SK-N-SH treated with all-trans-retinoic acid at 6 μM for 48 hours (cell line): Measurements from ENCODE around the gene ITGBL1.

Experiments used
- ATAC-seq: fragments of 200-7000 bp; cut with Tn5 transposase; 3 replicates; pipeline ENCODE4 v1.9.1; 2020; ENCODE audit warnings: mild to moderate bottlenecking, moderate library complexity
- ARNTL ChIP-seq: fragments of 450-650 bp; formaldehyde crosslinking; IDR thresholded peaks from 2 replicates; pipeline ENCODE4 v1.5.0; 2020; ENCODE audit warnings: low read depth, mild to moderate bottlenecking, moderate library complexity, borderline replicate concordance
- BACH2 ChIP-seq: fragments of 250-450 bp; sonication (Bioruptor Pico); IDR thresholded peaks from 2 replicates; pipeline ENCODE4 v1.9.0; 2021; ENCODE audit warnings: mild to moderate bottlenecking, borderline replicate concordance
- CSDC2 ChIP-seq: fragments of 250-450 bp; sonication (Bioruptor Pico); IDR thresholded peaks from 2 replicates; pipeline ENCODE4 v1.5.0; 2020; ENCODE audit warnings: mild to moderate bottlenecking, moderate library complexity
- CSRNP3 ChIP-seq: fragments of 250-450 bp; sonication (Bioruptor Pico); IDR thresholded peaks from 2 replicates; pipeline ENCODE4 v1.5.1; 2021; ENCODE audit warnings: mild to moderate bottlenecking, moderate library complexity
- ESRRG ChIP-seq: fragments of 250-450 bp; sonication (Bioruptor Pico); IDR thresholded peaks from 2 replicates; pipeline ENCODE4 v1.6.1; 2021; ENCODE audit warnings: mild to moderate bottlenecking
- GLIS3 ChIP-seq: fragments of 250-450 bp; sonication (Bioruptor Pico); IDR thresholded peaks from 2 replicates; pipeline ENCODE4 v1.5.0; 2020; ENCODE audit warnings: mild to moderate bottlenecking, moderate library complexity
- ISL1 ChIP-seq: fragments of 250-450 bp; sonication (Bioruptor Pico); IDR thresholded peaks from 2 replicates; pipeline ENCODE4 v2.1.2; 2022; ENCODE audit warnings: mild to moderate bottlenecking, moderate library complexity
- OSR1 ChIP-seq: fragments of 250-450 bp; sonication (Bioruptor Pico); IDR thresholded peaks from 2 replicates; pipeline ENCODE4 v1.8.0; 2022; ENCODE audit warnings: moderate library complexity, mild to moderate bottlenecking, inconsistent platforms
- PATZ1 ChIP-seq: fragments of 250-450 bp; sonication (Bioruptor Pico); IDR thresholded peaks from 2 replicates; pipeline ENCODE4 v1.8.0; 2020; ENCODE audit warnings: mild to moderate bottlenecking, moderate library complexity, borderline replicate concordance
- POU6F1 ChIP-seq: fragments of 250-450 bp; sonication (Bioruptor Pico); IDR thresholded peaks from 2 replicates; pipeline ENCODE4 v1.8.0; 2021; ENCODE audit warnings: low read depth, mild to moderate bottlenecking, moderate library complexity, borderline replicate concordance
- PPARA ChIP-seq: fragments of 250-450 bp; sonication (Bioruptor Pico); IDR thresholded peaks from 2 replicates; pipeline ENCODE4 v1.5.0; 2020; ENCODE audit warnings: mild to moderate bottlenecking, borderline replicate concordance
- RARB ChIP-seq: fragments of 250-450 bp; sonication (Bioruptor Pico); IDR thresholded peaks from 2 replicates; pipeline ENCODE4 v1.8.0; 2021; ENCODE audit warnings: mild to moderate bottlenecking, moderate library complexity
- SNAI2 ChIP-seq: fragments of 250-450 bp; sonication (Bioruptor Pico); IDR thresholded peaks from 2 replicates; pipeline ENCODE4 v1.5.0; 2020; ENCODE audit warnings: mild to moderate bottlenecking, moderate library complexity
- TCF4 ChIP-seq: fragments of 250-450 bp; sonication (Bioruptor Pico); IDR thresholded peaks from 2 replicates; pipeline ENCODE4 v1.8.0; 2021; ENCODE audit warnings: mild to moderate bottlenecking, moderate library complexity, borderline replicate concordance
- TOX ChIP-seq: fragments of 250-450 bp; sonication (Bioruptor Pico); IDR thresholded peaks from 2 replicates; pipeline ENCODE4 v1.8.0; 2021; ENCODE audit warnings: mild to moderate bottlenecking, moderate library complexity, borderline replicate concordance
- TSHZ2 ChIP-seq: fragments of 250-450 bp; sonication (Bioruptor Pico); IDR thresholded peaks from 2 replicates; pipeline ENCODE4 v1.5.0; 2020; ENCODE audit warnings: mild to moderate bottlenecking, moderate library complexity
- ZC3H10 ChIP-seq: fragments of 250-450 bp; sonication (Bioruptor Pico); IDR thresholded peaks from 2 replicates; pipeline ENCODE4 v1.5.1; 2021; ENCODE audit warnings: mild to moderate bottlenecking, moderate library complexity
- ZFP3 ChIP-seq: fragments of 250-450 bp; sonication (Bioruptor Pico); IDR thresholded peaks from 2 replicates; pipeline ENCODE4 v1.5.0; 2020; ENCODE audit warnings: mild to moderate bottlenecking, moderate library complexity
- ZFP30 ChIP-seq: fragments of 450-650 bp; formaldehyde crosslinking; IDR thresholded peaks from 2 replicates; pipeline ENCODE4 v1.5.0; 2022; ENCODE audit warnings: mild to moderate bottlenecking, moderate library complexity
- ZNF565 ChIP-seq: fragments of 450-650 bp; formaldehyde crosslinking; conservative IDR thresholded peaks from 2 replicates; pipeline ENCODE4 v1.5.0; 2020; ENCODE audit warnings: low read depth, mild to moderate bottlenecking, moderate library complexity
- ZNF70 ChIP-seq: fragments of 450-650 bp; formaldehyde crosslinking; IDR thresholded peaks from 2 replicates; pipeline ENCODE4 v1.5.0; 2020; ENCODE audit warnings: mild to moderate bottlenecking, moderate library complexity
- ZNF8 ChIP-seq: fragments of 450-650 bp; formaldehyde crosslinking; IDR thresholded peaks from 2 replicates; pipeline ENCODE4 v1.5.0; 2020; ENCODE audit warnings: mild to moderate bottlenecking, moderate library complexity

The ITGBL1 gene

GRCh38 chr13:101490406-101491015, 38.0 kb downstream of the ITGBL1 start:
- TF ChIP-seq CSDC2 (CRISPR knock-in tag) (no peak), BACH2 (CRISPR knock-in tag) (no peak), ESRRG (CRISPR knock-in tag) (no peak), ZNF70 (CRISPR knock-in tag) (no peak), SNAI2 (CRISPR knock-in tag) (no peak), ZFP3 (no peak), ZNF565 (CRISPR knock-in tag) (no peak), TCF4 (CRISPR knock-in tag) (no peak), TSHZ2 (CRISPR knock-in tag) (no peak), ZFP30 (CRISPR knock-in tag) (no peak), PATZ1 (CRISPR knock-in tag) (no peak), GLIS3 (CRISPR knock-in tag) (no peak), ISL1 (CRISPR knock-in tag) (no peak), CSRNP3 (no peak), TOX (CRISPR knock-in tag) (no peak), RARB (CRISPR knock-in tag) (no peak), OSR1 (CRISPR knock-in tag) (no peak), PPARA (CRISPR knock-in tag) (no peak)
- ATAC-seq, result no peak; the same call in 2 of the 3 replicates

- no peak; the same call in 2 of the 3 replicates for ATAC-seq
- TF ChIP-seq SNAI2 (CRISPR knock-in tag) (no peak), TCF4 (CRISPR knock-in tag) (no peak), RARB (CRISPR knock-in tag) (no peak), ZC3H10 (CRISPR knock-in tag) (no peak), ARNTL (CRISPR knock-in tag) (no peak), ZFP30 (CRISPR knock-in tag) (no peak), CSDC2 (CRISPR knock-in tag) (no peak), OSR1 (CRISPR knock-in tag) (no peak), ZFP3 (no peak), POU6F1 (CRISPR knock-in tag) (no peak), TSHZ2 (CRISPR knock-in tag) (no peak), TOX (CRISPR knock-in tag) (no peak), ESRRG (CRISPR knock-in tag) (no peak), ZNF8 (CRISPR knock-in tag) (no peak), CSRNP3 (no peak), ZNF565 (CRISPR knock-in tag) (no peak), GLIS3 (CRISPR knock-in tag) (no peak)
Observed at GRCh38 chr13:101492251-101492910, 39.9 kb downstream of the ITGBL1 start.
